Sigmoid colon (tissue), 7 donors: ENCODE data around the gene CD44. TPM values are rescaled to one million over a fixed set of nuclear protein-coding genes. Genes with fewer than 3 reads are reported as not detected.

Source experiments
- DNase-seq: peaks from one replicate; pipeline ENCODE4 v3.0.0-alpha.2; 2019
- H3K27ac ChIP-seq, 4 donors: fragments of 200-600 bp; sonication (generic); one replicate each; pipeline ENCODE4 v1.5.1; 2016 to 2019; ENCODE audit warnings: mild to moderate bottlenecking in 1 of 4
- H3K27me3 ChIP-seq, 3 donors: fragments of 200-600 bp; sonication (generic); one replicate each; pipeline ENCODE4 v1.5.1; 2019; ENCODE audit warnings: mild to moderate bottlenecking in 1 of 3
- H3K36me3 ChIP-seq, 4 donors: fragments of 200-600 bp; sonication (generic); one replicate each; pipeline ENCODE4 v1.5.1; 2016 to 2019
- H3K4me1 ChIP-seq, 4 donors: fragments of 200-600 bp; sonication (generic); one replicate each; pipeline ENCODE4 v1.5.1; 2017 to 2019
- H3K4me3 ChIP-seq, 4 donors: fragments of 200-600 bp; sonication (generic); one replicate each; pipeline ENCODE4 v1.5.1; 2017 to 2019; ENCODE audit warnings: mild to moderate bottlenecking in 2 of 4, moderate library complexity in 1 of 4
- H3K9me3 ChIP-seq, 4 donors: fragments of 200-600 bp in 3 of 4; sonication (generic) in 3 of 4; one replicate each; pipeline versions ENCODE4 v1.5.1 to v1.6.1; 2013 to 2019
- EP300 ChIP-seq, 4 donors: sonication (generic); formaldehyde crosslinking; IDR thresholded peaks; one replicate each; pipeline ENCODE4 v1.6.1; 2017; ENCODE audit warnings: antibody characterized with exemption in 4 of 4
- POLR2A ChIP-seq, 2 donors: fragments of 450-650 bp; IDR thresholded peaks; one replicate each; pipeline ENCODE4 v1.6.1; 2016; ENCODE audit warnings: antibody characterized with exemption in 2 of 2, mild to moderate bottlenecking in 2 of 2, moderate library complexity in 2 of 2
- POLR2AphosphoS5 ChIP-seq, 4 donors: sonication (generic); formaldehyde crosslinking; IDR thresholded peaks; one replicate each; pipeline ENCODE4 v1.6.1; 2017; ENCODE audit warnings: antibody characterized with exemption in 4 of 4
- WGBS, 2 donors: extraction: QIAGEN DNeasy Blood & Tissue Kit; methylation state at CpG; one replicate each; pipeline ENCODE4 v1.1.7; 2013; 5-methylcytosine and 5-hydroxymethylcytosine counted together
- intact Hi-C: fragments of 100-400 bp; cut with DNase I; formaldehyde crosslinking; loops from one replicate; pipeline ENCODE4 v1.15.1; 2023
- polyA plus RNA-seq, 3 donors: library from polyadenylated mRNA; stranded (reverse); fragments of 200-250 nt; gene quantifications; one replicate each; pipeline ENCODE4 v1.2.3, GENCODE V29; 2013
- total RNA-seq, 4 donors: library from RNA; depleted of rRNA; stranded (reverse); fragments of >200 nt; gene quantifications; one replicate each; pipeline ENCODE4 v1.1.0, GENCODE V29; 2016
- TF ChIP-seq, protein P1 (sequence below), 4 experiments: fragments of 450-650 bp in 3 of 4; fragments of 200-600 bp in 1 of 4; IDR thresholded peaks; one replicate each; pipeline ENCODE4 v1.5.1; 2016 to 2019; ENCODE audit warnings: antibody characterized with exemption in 4 of 4, mild to moderate bottlenecking in 3 of 4, moderate library complexity in 2 of 4
- donor health status: healthy with polysubstance abuse.
- donor health status: Bipolar disorder and iron deficiency.
- donor health status: healthy.

Gene CD44
- total and polyA plus RNA-seq, 7 donors, result 28.4 to 228 (median 76.4) TPM

DNA sequence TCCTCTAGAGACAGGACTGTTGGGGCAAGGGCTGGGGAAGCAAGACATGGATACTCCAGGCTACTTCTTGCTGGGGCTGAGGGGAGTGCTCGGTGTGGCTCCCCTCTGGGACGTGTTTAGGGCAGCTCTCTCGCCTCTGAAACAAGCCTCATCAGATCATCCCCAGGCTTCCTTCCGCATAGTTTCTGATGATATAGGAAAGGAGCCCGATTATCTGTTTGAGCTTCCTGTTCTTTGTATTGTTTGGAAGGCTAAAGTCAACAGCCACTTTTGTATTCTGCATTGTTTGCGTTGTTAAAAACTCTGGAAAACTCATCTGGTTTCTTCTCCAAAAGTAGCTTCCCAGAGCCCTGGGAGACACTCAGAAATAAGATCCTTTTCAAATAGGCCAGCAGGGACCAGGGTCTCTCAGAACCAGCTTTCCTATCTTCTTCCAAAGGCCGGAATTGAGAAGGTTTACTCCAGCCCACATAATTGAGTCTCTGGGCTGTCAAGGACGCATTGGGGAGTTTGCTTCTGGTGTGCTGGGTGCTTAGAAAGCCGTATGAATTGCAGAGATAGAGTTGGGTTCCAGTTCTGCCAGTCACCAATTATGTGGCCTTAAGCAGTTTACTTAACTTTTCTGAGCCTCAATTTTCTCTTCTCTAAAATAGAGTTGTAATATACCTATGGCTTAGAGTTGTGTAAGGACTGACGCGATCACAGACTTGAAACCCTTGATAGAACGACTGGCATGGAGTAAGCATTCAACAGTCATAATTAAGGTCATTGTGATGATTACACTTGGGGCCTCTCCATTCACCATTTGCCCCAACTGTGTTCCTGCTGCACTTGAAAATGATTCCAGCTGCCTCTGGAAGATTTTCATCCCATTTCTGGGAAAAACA is 19.1 kb downstream of the CD44 start:
- Histone ChIP-seq H3K4me3 (no peak overlapping the region), H3K27ac (peak overlapping the region; percentile 39 to 73 (median 66)), H3K4me1 (peaks cover 0 to 93% (median 55%) of the 10 kb centered on the region in 4 donors), H3K27me3 (no peaks in the 10 kb centered on the region), H3K36me3 (no peaks in the 10 kb centered on the region), H3K9me3 (no peaks in the 10 kb centered on the region)
- TF ChIP-seq POLR2AphosphoS5 (IDR thresholded peaks at IDR 0.05) (no peak), EP300 (IDR thresholded peaks at IDR 0.05) (no peak), POLR2A (IDR thresholded peaks at IDR 0.05) (no peak)
- TF ChIP-seq, protein P1, sequence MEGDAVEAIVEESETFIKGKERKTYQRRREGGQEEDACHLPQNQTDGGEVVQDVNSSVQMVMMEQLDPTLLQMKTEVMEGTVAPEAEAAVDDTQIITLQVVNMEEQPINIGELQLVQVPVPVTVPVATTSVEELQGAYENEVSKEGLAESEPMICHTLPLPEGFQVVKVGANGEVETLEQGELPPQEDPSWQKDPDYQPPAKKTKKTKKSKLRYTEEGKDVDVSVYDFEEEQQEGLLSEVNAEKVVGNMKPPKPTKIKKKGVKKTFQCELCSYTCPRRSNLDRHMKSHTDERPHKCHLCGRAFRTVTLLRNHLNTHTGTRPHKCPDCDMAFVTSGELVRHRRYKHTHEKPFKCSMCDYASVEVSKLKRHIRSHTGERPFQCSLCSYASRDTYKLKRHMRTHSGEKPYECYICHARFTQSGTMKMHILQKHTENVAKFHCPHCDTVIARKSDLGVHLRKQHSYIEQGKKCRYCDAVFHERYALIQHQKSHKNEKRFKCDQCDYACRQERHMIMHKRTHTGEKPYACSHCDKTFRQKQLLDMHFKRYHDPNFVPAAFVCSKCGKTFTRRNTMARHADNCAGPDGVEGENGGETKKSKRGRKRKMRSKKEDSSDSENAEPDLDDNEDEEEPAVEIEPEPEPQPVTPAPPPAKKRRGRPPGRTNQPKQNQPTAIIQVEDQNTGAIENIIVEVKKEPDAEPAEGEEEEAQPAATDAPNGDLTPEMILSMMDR (IDR thresholded peaks at IDR 0.05), result no peak
- 74 to 75% methylated on average over 12 of the region's 12 CpGs for WGBS, 2 donors
- intact Hi-C loops, result no loop called here
- no peak for DNase-seq

- peaks cover 0 to 92% (median 63%) of the 10 kb centered on the region in 4 donors for H3K4me1 ChIP-seq
- H3K27me3 ChIP-seq, result no peaks in the 10 kb centered on the region
- WGBS, 2 donors, result 26 to 54% methylated on average over 6 of the region's 6 CpGs
Observed at GRCh38 chr11:35158701-35159510, 19.9 kb downstream of the CD44 start.

DNA sequence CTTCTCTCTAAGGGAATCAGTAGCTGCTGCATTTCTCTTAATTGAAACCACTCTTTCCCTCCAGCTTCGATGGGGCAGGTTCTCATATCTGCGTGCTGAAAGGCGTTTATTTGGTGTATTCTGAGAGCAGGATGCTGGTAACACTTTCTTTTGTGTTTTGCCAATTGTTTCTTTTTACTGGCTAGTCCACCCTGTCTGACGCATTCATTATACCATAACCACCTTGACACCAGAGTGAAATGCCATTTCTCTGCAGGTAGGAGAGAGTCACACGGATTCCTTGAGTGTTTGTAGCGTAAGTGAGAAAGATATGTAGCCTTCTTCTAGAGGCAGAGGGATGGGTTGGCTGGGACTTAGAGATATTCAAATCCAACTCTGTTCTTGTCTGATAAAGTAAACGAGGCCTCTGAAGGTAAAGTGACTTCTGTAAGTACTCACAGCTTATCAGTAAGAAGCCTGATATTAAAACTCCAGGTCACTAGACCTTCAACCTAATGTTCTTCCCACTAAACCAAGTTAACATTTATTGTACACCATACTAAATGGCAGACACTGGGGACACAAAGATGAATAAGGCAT is 21.4 kb downstream of the CD44 start:
- Histone ChIP-seq H3K9me3 (no peaks in the 10 kb centered on the region), H3K27me3 (no peaks in the 10 kb centered on the region), H3K27ac (peak overlapping the region in 2 of 4 donors; percentile 19 to 73), H3K4me3 (no peak overlapping the region), H3K4me1 (peaks cover 0 to 96% (median 73%) of the 10 kb centered on the region in 4 donors), H3K36me3 (no peaks in the 10 kb centered on the region)
- WGBS, 2 donors, result 76 to 84% methylated on average over 7 of the region's 7 CpGs
- intact Hi-C loops, result no loop called here
- no peak for DNase-seq
- no peak for TF ChIP-seq POLR2AphosphoS5 (IDR thresholded peaks at IDR 0.05)
- TF ChIP-seq EP300 (IDR thresholded peaks at IDR 0.05), result no peak
- TF ChIP-seq, protein P1 (IDR thresholded peaks at IDR 0.05), result no peak
- TF ChIP-seq POLR2A (IDR thresholded peaks at IDR 0.05), result no peak

More at GRCh38 chr11:35158701-35159510, 19.9 kb downstream of the CD44 start:
- H3K27ac ChIP-seq, result peak overlapping the region; percentile 39 to 73 (median 66)
- no peaks in the 10 kb centered on the region for H3K36me3 ChIP-seq
- peak; percentile 77 for DNase-seq
- H3K9me3 ChIP-seq, result no peaks in the 10 kb centered on the region
- TF ChIP-seq POLR2AphosphoS5 (IDR thresholded peaks at IDR 0.05), result peak in 3 of 4 donors; percentile 51 to 85 (median 70)
- peak in 2 of 4 donors; percentile 61 to 82 for TF ChIP-seq EP300 (IDR thresholded peaks at IDR 0.05)
- TF ChIP-seq, protein P1 (IDR thresholded peaks at IDR 0.05), result no peak
- no peak for TF ChIP-seq POLR2A (IDR thresholded peaks at IDR 0.05)
- intact Hi-C loops, result no loop called here
- no peak overlapping the region for H3K4me3 ChIP-seq

DNA sequence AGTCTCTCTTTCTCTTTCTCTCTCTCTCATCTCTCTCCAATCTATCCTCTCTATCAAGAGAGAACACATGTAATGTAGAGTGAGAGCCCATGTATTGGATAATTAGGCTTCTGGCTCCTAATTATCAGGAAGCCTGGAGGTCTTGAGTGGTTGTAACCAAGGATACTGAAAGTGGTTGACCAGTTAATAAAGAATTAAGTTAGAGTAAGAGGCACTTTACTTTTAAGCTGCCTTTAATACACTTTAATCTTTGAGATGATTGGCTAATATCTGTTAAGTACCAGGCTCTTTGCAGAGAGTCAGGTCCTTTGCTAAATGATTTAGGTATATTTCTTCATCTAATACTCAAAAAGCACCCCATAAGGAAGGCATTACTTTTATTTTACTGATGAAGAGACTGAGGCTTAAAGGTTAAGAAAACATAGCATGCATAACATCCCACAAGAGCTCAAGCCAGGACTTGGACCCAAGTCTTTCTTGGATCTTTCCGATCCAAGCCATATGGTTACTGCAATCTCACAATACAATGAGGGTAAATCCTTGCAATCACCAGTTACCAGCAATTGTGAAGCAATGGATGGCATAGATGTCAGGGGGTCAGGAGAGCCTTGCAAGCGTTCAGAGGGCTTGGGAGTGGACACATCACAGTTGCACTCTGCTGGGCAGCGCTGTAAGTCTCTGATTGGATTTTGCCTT is 22.1 kb downstream of the CD44 start:
- Histone ChIP-seq H3K4me1 (peaks cover 0 to 97% (median 77%) of the 10 kb centered on the region in 4 donors), H3K4me3 (no peak overlapping the region), H3K36me3 (no peaks in the 10 kb centered on the region), H3K27ac (peak overlapping the region in 1 of 4 donors; percentile 73), H3K9me3 (no peaks in the 10 kb centered on the region), H3K27me3 (no peaks in the 10 kb centered on the region)
- DNase-seq, result no peak
- TF ChIP-seq POLR2A (IDR thresholded peaks at IDR 0.05) (no peak), POLR2AphosphoS5 (IDR thresholded peaks at IDR 0.05) (no peak), EP300 (IDR thresholded peaks at IDR 0.05) (no peak)
- TF ChIP-seq, protein P1 (IDR thresholded peaks at IDR 0.05), result no peak
- intact Hi-C loops, result no loop called here
- WGBS, 2 donors, result 94 to 96% methylated on average over 3 of the region's 3 CpGs
